Stimulated activated CD8-positive, alpha-beta memory T cell treated with anti-CD3 and anti-CD28 coated beads, Interleukin-7, amount 100 ng/mL, for 1 hour (primary cell): ENCODE results near the gene LTB.
A peak's percentile ranks its signal among the peaks of the same experiment; 100 is the strongest.

Experiments used
- DNase-seq, 2 donors: peaks; one replicate each; pipeline ENCODE4 v3.0.0-alpha.2; 2020; ENCODE audit warnings: low read depth in 2 of 2

LTB gene, protein sequence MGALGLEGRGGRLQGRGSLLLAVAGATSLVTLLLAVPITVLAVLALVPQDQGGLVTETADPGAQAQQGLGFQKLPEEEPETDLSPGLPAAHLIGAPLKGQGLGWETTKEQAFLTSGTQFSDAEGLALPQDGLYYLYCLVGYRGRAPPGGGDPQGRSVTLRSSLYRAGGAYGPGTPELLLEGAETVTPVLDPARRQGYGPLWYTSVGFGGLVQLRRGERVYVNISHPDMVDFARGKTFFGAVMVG

DNA sequence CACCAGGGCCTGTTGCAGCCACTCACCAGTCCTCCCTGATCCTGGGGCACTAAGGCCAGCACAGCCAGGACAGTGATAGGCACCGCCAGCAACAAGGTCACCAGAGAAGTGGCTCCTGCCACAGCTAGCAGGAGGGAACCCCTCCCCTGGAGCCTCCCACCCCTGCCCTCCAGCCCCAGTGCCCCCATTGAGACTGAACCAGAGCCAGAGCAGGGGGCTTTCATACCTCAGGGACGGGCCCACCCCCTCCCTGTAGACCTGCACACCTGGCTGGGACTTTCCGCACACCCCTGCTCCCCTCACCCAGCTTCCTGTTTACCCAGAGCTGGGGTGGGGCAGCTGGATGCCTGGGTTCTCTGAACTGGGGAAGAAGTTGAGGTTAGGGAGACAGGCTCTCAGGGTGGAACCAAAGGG, at the start of gene LTB:
TSS of gene LTB (minus strand) at position 195 of the 414 bp plus-strand sequence. CDS start at position 188, 7 bp downstream.
- DNase-seq = no peak

GRCh38 chr6:31631681-31632278, 49.6 kb upstream of the LTB start:
- DNase-seq = no peak

- no peak for DNase-seq
Observed at GRCh38 chr6:31631209-31631608, 49.0 kb upstream of the LTB start.

DNA sequence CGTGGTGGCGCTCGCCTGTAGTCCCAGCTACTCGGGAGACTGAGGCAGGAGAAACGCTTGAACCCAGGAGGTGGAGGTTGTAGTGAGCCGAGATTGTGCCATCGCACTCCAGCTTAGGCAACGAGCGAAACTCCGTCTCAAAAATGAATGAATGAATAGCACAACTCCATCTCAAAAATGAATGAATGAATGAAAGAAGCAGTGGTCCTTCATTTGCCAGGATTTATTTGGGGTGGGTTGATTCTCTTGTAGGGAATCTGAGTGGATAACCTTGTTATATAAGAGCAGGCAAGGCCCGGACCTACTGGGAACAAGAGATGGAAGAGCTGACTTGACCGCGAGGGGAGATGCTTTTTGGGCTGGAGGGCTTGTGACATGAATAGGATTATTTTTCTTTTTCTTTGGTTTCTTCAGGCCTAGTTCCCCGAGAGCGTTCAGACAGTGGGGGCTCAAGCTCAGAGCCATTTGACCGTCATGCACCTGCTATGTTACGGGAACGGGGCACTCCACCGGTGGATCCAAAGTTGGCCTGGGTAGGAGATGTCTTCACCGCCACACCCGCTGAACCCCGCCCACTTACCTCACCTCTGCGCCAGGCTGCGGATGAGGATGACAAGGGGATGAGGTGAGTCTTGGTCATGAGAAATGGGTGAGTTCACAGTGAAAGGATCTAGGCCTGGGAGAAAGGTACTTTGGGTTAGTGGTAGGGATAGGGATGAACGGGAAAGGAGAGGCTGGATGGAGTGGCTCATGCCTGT, 48.1 kb upstream of the LTB start:
- DNase-seq = no peak

DNA sequence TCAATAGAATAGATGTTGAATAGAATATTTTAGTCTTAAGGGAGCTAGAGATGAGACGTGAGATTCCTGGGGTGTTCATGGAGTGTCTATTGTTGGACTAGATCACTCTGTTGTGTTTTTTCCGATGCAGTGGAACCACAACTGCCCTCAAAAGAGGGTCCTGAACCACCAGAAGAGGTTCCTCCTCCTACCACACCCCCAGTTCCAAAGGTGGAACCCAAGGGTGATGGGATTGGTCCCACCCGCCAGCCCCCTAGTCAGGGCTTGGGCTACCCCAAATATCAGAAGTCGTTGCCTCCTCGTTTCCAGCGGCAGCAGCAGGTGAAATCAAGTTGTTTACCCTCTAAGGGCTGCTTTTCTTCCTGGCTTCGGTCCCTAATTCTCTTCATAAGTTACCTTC, 46.8 kb upstream of the LTB start:
- no peak for DNase-seq

DNA sequence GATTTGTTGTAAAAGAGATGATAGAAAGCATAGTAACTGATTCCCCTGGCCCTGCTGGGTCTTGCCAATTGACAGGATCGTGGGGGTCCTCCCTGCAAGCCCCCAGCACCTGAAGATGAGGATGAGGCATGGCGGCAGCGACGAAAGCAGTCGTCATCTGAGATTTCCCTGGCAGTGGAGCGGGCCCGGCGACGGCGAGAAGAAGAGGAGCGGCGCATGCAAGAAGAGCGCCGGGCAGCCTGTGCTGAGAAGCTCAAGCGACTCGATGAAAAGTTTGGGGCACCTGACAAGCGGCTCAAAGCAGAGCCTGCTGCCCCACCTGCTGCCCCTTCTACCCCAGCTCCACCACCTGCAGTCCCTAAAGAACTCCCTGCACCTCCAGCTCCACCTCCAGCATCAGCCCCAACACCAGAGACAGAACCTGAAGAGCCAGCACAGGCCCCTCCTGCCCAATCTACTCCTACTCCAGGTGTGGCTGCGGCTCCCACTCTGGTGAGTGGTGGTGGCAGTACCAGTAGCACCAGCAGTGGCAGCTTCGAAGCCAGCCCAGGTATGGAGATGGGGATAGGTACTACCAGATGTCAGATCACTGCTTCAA, 45.6 kb upstream of the LTB start:
- DNase-seq = no peak

GRCh38 chr6:31626952-31627351, 44.7 kb upstream of the LTB start:
- no peak for DNase-seq

DNA sequence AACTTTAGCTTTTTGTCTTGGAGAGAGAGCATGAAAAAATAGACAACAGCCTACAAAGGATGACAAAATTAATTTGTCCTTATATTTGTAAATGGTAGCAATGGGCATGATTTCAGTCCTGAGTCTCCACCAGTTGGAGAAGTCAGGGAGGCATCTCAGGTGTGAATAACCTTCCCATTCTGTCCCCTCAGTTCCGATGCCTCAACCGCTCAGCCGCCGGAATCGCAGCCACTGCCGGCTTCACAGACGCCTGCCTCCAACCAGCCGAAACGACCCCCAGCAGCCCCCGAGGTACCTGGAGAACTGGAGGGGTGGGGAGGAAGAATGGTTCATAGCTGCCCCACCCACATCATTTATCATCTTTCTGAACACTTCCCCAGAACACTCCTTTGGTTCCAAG, 41.8 kb upstream of the LTB start:
- DNase-seq = no peak

DNA sequence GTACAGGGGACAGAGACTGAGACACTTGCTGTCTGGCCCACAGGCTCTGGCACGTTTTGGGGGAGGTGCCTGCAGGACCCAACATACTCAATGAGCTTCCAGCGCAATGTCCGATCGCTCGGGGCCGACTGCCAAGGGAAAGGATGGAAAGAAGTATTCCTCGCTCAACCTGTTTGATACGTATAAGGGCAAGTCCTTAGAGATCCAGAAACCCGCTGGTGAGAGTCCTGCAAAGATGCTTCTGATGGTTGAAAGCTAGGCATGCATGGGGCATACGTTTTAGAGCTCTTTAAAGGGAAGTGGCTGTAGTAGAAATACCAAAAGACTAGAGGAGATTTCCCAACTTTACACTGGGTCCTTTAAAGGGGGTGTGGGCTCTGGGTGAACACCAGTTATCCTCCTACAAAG, 40.5 kb upstream of the LTB start:
- DNase-seq = no peak

- no peak for DNase-seq
Observed at GRCh38 chr6:31621991-31622390, 39.8 kb upstream of the LTB start.

GRCh38 chr6:31621320-31621939, 39.2 kb upstream of the LTB start:
- no peak for DNase-seq

GRCh38 chr6:31620586-31621319, 38.5 kb upstream of the LTB start, which contains the start of gene PRRC2A:
Gene PRRC2A, plus strand, starts transcription at chr6:31620715. Its CDS starts 2,075 bp downstream, at chr6:31622790.
- peak; percentile 59 to 87 for DNase-seq

GRCh38 chr6:31619805-31620585, 37.8 kb upstream of the LTB start:
- peak; percentile 87 to 91 for DNase-seq

DNA sequence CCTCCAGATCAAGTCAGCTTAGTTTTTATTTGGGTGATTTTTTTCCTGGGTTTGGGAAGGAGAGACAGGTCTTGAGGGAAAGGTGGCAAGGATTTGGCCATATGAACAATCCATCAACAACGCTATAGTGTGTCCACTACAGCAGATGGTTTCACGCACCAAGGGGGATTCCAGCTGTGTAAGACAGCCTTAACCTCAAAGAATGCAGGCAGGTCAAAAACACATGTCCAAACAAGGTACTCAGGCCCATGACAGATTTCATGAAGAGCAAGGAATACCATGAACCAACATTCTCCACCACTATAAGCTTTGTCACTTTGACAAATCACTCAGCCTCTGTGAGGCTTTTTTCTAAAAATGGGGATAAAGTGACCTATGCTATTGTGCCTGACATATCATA, 34.8 kb upstream of the LTB start:
- no peak for DNase-seq

DNA sequence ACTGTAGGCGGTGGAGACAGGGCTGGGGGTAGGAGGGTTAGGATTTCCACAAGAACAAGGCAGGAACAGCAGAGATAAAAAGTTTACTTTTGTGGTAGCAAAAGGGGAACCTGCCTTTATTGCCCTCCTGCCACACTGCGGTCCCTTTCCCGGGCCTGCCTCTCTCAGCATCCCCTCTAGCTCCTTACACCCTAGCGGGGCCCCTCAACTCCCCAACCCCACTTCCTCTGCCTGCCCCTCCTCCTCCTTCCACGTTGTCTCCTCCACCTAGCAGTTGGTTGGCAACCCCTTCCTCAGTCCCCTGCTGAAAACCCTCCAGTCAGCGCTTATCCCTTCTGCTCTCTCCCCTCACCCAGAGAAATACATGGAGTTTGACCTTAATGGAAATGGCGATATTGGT, 33.5 kb upstream of the LTB start:
- no peak for DNase-seq

DNA sequence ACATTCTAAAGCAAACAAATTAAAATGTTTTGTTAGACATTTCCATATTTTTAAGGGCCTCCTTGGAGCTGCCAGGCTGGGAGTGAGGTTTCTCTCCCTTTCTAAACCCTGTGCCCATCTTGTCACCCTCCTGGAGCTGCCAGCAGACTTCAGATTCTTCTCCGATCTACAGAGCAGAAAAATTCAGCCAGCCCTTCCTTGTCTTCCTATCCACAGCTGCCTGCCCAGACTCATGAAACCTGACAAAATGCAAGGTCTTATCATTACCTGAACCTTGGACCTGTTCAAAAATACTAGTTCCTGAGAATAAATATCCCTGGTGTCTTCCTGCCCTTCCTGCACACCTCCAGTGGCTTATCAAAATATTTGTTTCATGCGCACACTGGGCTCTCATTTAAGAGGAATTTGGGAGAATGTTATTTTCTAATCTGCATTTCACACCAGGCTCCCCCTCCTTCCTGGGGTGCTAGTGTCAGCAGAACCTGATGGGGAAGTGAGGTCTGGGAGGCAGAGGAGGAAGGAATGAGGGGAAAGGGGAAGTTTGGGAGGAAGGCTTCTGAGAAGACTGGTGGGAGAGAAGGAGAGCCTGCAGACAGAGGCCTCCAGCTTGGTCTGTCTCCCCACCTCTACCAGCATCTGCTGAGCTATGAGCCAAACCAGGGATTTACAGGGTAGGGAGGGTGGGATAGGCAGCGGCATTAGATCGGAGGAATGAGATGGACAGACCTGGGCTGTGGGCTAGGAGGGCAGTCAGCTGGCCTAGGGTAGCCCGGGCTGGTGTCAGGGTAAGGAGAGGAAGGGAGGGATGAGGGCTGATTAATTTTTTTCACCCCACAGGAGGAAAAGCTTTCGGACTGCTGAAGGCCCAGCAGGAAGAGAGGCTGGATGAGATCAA, 32.7 kb upstream of the LTB start, which contains the start of gene AIF1:
TSS of gene AIF1 (plus strand) at position 551 of the 895 bp plus-strand sequence. CDS start at position 647, 96 bp downstream.
- DNase-seq = no peak

DNA sequence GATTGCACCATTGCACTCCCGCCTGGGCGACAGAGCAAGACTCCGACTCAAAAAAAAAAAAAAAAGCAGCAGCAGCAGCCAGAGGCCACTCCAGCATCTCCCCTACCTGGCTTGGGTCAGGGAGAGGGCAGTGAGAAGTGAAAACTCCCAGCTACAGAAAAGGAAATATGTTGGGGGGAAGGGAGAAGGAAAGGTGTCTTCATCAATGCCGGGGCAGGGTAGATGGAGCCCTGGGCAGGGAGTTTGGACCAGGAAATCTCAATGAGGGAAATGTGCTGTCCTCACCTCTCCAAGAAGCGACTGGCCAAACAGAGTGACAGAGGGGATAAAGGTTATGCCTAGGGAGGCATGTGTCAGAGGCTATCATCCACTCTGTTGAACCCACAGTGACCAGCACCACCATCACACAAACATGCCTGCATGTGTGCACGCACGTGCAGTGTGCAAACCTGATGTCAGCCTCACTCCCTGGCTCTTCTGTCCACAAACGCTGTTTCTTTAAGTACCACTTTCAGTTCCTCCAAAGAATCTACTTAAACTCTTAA, 31.9 kb upstream of the LTB start:
- DNase-seq = no peak

DNA sequence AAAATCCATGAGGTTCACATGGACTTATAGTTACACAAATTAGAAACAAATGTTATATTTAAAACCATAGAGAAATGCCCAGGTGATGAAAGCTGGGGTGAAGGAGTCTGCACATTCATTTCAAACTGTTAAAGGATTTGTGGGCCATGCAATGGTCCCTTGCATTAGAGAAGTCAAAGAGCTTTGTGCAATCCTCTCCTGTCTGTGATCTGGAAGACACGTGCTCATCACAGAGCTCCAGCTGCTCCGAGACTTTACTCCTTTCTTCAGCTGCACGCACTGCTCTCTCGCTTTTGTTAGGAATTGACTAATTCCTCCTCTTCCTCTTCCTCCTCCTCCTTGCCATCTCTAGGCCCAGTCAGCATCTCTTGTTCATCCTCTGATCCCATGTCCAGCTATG, 28.7 kb upstream of the LTB start:
- DNase-seq = no peak
